22Rv1 (cell line): ENCODE results near the gene TDG.

ENCODE experiments used
- ZFX ChIP-seq: fragments of 450-650 bp; IDR thresholded peaks from 2 replicates; pipeline ENCODE4 v1.6.1; 2017; ENCODE audit warnings: antibody characterized with exemption, borderline replicate concordance
- TF ChIP-seq, protein P1 (sequence below): fragments of 450-650 bp; IDR thresholded peaks from 2 replicates; pipeline ENCODE4 v1.5.1; 2017; ENCODE audit warnings: mild to moderate bottlenecking

DNA sequence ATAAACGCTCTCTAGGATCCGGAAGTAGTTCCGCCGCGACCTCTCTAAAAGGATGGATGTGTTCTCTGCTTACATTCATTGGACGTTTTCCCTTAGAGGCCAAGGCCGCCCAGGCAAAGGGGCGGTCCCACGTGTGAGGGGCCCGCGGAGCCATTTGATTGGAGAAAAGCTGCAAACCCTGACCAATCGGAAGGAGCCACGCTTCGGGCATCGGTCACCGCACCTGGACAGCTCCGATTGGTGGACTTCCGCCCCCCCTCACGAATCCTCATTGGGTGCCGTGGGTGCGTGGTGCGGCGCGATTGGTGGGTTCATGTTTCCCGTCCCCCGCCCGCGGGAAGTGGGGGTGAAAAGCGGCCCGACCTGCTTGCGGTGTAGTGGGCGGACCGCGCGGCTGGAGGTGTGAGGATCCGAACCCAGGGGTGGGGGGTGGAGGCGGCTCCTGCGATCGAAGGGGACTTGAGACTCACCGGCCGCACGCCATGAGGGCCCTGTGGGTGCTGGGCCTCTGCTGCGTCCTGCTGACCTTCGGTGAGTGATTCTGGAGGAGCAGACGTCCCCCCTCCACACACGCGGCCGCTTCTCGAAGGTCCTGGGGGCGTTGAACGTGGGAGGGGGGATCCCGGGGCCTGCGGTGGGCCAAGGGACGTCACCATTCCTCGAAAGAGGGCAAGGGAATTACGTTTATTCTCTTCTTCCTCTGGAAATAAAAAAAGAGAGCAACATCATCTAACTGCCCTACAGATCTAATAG is 35.5 kb upstream of the TDG start, which contains the start of gene HSP90B1:
- TF ChIP-seq, protein P1, sequence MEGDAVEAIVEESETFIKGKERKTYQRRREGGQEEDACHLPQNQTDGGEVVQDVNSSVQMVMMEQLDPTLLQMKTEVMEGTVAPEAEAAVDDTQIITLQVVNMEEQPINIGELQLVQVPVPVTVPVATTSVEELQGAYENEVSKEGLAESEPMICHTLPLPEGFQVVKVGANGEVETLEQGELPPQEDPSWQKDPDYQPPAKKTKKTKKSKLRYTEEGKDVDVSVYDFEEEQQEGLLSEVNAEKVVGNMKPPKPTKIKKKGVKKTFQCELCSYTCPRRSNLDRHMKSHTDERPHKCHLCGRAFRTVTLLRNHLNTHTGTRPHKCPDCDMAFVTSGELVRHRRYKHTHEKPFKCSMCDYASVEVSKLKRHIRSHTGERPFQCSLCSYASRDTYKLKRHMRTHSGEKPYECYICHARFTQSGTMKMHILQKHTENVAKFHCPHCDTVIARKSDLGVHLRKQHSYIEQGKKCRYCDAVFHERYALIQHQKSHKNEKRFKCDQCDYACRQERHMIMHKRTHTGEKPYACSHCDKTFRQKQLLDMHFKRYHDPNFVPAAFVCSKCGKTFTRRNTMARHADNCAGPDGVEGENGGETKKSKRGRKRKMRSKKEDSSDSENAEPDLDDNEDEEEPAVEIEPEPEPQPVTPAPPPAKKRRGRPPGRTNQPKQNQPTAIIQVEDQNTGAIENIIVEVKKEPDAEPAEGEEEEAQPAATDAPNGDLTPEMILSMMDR, result no peak
- TF ChIP-seq ZFX, result no peak
